PC-9 (cell line): ENCODE results near the gene HMGXB4. TPM values are rescaled to one million over a fixed set of nuclear protein-coding genes. Genes with fewer than 3 reads are reported as not detected.
A peak's percentile ranks its signal among the peaks of the same experiment; 100 is the strongest.

Source experiments
- Bru-seq: library from RNA; stranded (reverse); fragments of 400-500 nt; gene quantifications from one replicate; lab custom pipeline; 2021; lab: Mats Ljungman, UMichigan
- BruChase-seq, 2 experiments: library from RNA; stranded (reverse); fragments of 400-500 nt; gene quantifications; one replicate each; lab custom pipeline; 2021; lab: Mats Ljungman, UMichigan
- BruUV-seq: library from RNA; stranded (reverse); fragments of 400-500 nt; replicated peaks from 2 replicates; lab custom pipeline; 2021; lab: Mats Ljungman, UMichigan
- CTCF ChIA-PET: fragments of 300-600 bp; sonication (Branson Sonifier 250); formaldehyde crosslinking; loops from one replicate; lab custom pipeline; 2022; ENCODE audit warnings: antibody characterized with exemption; lab: Charles Lee
- POLR2A ChIA-PET: fragments of 300-600 bp; sonication (Branson Sonifier 250); formaldehyde crosslinking; loops from one replicate; lab custom pipeline; 2022; ENCODE audit warnings: antibody characterized with exemption; ENCODE audit not compliant: unreplicated experiment; lab: Charles Lee
- DNase-seq, 2 experiments: peaks; one replicate each; pipeline versions ENCODE4 v3.0.0 to v3.0.0-alpha.2; 2015 to 2022; ENCODE audit warnings: mixed read lengths in 1 of 2
- H2AFZ ChIP-seq: fragments of 200-600 bp; sonication (generic); 2 replicates; pipeline ENCODE4 v1.8.1; 2017; ENCODE audit warnings: antibody characterized with exemption
- H3F3A ChIP-seq: fragments of 200-600 bp; sonication (generic); 2 replicates; pipeline ENCODE4 v1.8.1; 2017; ENCODE audit warnings: antibody characterized with exemption, mild to moderate bottlenecking, low read depth; ENCODE audit not compliant: insufficient read depth
- H3K27ac ChIP-seq: fragments of 200-600 bp; sonication (generic); 2 replicates; pipeline ENCODE4 v1.6.1; 2016; ENCODE audit warnings: mixed run types
- H3K27me3 ChIP-seq: fragments of 200-600 bp; sonication (generic); 2 replicates; pipeline ENCODE4 v1.6.1; 2016; ENCODE audit warnings: low read depth, mixed run types; ENCODE audit not compliant: insufficient read depth
- H3K36me3 ChIP-seq: fragments of 200-600 bp; sonication (generic); 2 replicates; pipeline ENCODE4 v1.6.1; 2016; ENCODE audit warnings: low read depth, mixed run types
- H3K4me1 ChIP-seq: fragments of 200-600 bp; sonication (generic); replicated peaks from 2 replicates; pipeline ENCODE4 v1.6.1; 2016; ENCODE audit warnings: mixed run types; ENCODE audit not compliant: insufficient read depth
- H3K4me2 ChIP-seq: fragments of 200-600 bp; sonication (generic); 2 replicates; pipeline ENCODE4 v1.6.1; 2017; ENCODE audit warnings: mixed run types
- H3K4me3 ChIP-seq: fragments of 200-600 bp; sonication (generic); 2 replicates; pipeline ENCODE4 v1.6.1; 2016; ENCODE audit warnings: mixed run types
- H3K79me2 ChIP-seq: fragments of 200-600 bp; sonication (generic); 2 replicates; pipeline ENCODE4 v1.6.1; 2017; ENCODE audit warnings: low read depth, mixed run types
- H3K9me2 ChIP-seq: fragments of 200-600 bp; sonication (generic); 2 replicates; pipeline ENCODE4 v1.8.1; 2017; ENCODE audit warnings: mild to moderate bottlenecking; ENCODE audit not compliant: insufficient read depth
- H3K9me3 ChIP-seq: fragments of 200-600 bp; sonication (generic); 2 replicates; pipeline ENCODE4 v1.8.1; 2016; ENCODE audit warnings: low read depth; ENCODE audit not compliant: insufficient read depth
- H4K20me1 ChIP-seq: fragments of 200-600 bp; sonication (generic); 2 replicates; pipeline ENCODE4 v1.8.1; 2017; ENCODE audit not compliant: insufficient read depth
- EZH2 ChIP-seq: fragments of 200-600 bp; sonication (generic); IDR thresholded peaks from 2 replicates; pipeline ENCODE4 v1.8.0; 2017; ENCODE audit warnings: antibody characterized with exemption, low read depth
- intact Hi-C: fragments of 100-400 bp; cut with micrococcal nuclease; formaldehyde crosslinking; loops from one replicate; pipeline ENCODE4 v1.10.0; 2022; ENCODE audit not compliant: unreplicated experiment
- long read RNA-seq: library from polyadenylated mRNA; stranded (forward); transcript quantifications from one replicate; pipeline ENCODE4 v2.0.0, GENCODE V29; 2022
- total RNA-seq: library from RNA; stranded (reverse); gene quantifications from 2 replicates; pipeline ENCODE4 v1.2.3, GENCODE V29; 2021
- TF ChIP-seq, protein P1 (sequence below): fragments of 200-600 bp; sonication (generic); conservative IDR thresholded peaks from 2 replicates; pipeline ENCODE4 v1.6.1; 2017; ENCODE audit warnings: mixed run types, antibody characterized with exemption, mild to moderate bottlenecking, moderate library complexity

Gene HMGXB4
- total RNA-seq (29.2 and 31.1 TPM in 2 replicates), Bru-seq, nascent RNA (percentile 92 among the genes with signal in this experiment), BruChase-seq, experiment 1, labeled RNA remaining after a 2-hour chase (percentile 92 among the genes with signal in this experiment), BruChase-seq, experiment 2, labeled RNA remaining after a 6-hour chase (percentile 85 among the genes with signal in this experiment)
- long read RNA-seq, full-length matches to known transcripts: 8 of 25 reads
- long read RNA-seq, partial matches to known transcripts: 11 of 25 reads
- long read RNA-seq, other reads (novel, unspliced or antisense): 6 of 25 reads

- ChIA-PET POLR2A (interaction anchor here (0.9 kb wide), 1 partner anchor 44 kb away, joined by 15 read pairs; no protein-coding TSS in a partner anchor), CTCF (interaction anchor here (0.7 kb wide), 1 partner anchor 334 kb away, joined by 3 read pairs; no protein-coding TSS in a partner anchor)
- H3K9me2 ChIP-seq: no peaks in the 10 kb centered on the region
- no peak for TF ChIP-seq EZH2
- TF ChIP-seq, protein P1, sequence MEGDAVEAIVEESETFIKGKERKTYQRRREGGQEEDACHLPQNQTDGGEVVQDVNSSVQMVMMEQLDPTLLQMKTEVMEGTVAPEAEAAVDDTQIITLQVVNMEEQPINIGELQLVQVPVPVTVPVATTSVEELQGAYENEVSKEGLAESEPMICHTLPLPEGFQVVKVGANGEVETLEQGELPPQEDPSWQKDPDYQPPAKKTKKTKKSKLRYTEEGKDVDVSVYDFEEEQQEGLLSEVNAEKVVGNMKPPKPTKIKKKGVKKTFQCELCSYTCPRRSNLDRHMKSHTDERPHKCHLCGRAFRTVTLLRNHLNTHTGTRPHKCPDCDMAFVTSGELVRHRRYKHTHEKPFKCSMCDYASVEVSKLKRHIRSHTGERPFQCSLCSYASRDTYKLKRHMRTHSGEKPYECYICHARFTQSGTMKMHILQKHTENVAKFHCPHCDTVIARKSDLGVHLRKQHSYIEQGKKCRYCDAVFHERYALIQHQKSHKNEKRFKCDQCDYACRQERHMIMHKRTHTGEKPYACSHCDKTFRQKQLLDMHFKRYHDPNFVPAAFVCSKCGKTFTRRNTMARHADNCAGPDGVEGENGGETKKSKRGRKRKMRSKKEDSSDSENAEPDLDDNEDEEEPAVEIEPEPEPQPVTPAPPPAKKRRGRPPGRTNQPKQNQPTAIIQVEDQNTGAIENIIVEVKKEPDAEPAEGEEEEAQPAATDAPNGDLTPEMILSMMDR: no peak; the same call in 1 of the 2 replicates
- H3K4me3 ChIP-seq: peak within 1 kb of the TSS; percentile 61
- peak; percentile 74 to 75 for DNase-seq
- no TSS peak for BruUV-seq
- H4K20me1 ChIP-seq: peaks cover 2% of the 10 kb centered on the region; the same call in 1 of the 2 replicates
- H3K4me1 ChIP-seq: peaks cover 13% of the 10 kb centered on the region
- no peaks in the 10 kb centered on the region for H3K9me3 ChIP-seq
- peaks cover 5% of the 10 kb centered on the region; the same call in 1 of the 2 replicates for H3F3A ChIP-seq
- H2AFZ ChIP-seq: peak within 1 kb of the TSS; percentile 91
- intact Hi-C loops: no loop called here
- no peaks in the 10 kb centered on the region for H3K27me3 ChIP-seq
- peak within 1 kb of the TSS; percentile 61 for H3K27ac ChIP-seq
- H3K4me2 ChIP-seq: peak within 1 kb of the TSS; percentile 92
- H3K79me2 ChIP-seq: peaks cover 43% of the 10 kb centered on the region
- peaks cover 14% of the 10 kb centered on the region for H3K36me3 ChIP-seq
These were observed at the start of gene HMGXB4 for GRCh38 chr22:35257321-35258190. HMGXB4 (plus strand) TSS chr22:35257493; CDS start chr22:35262391, 4,898 bp downstream.

DNA sequence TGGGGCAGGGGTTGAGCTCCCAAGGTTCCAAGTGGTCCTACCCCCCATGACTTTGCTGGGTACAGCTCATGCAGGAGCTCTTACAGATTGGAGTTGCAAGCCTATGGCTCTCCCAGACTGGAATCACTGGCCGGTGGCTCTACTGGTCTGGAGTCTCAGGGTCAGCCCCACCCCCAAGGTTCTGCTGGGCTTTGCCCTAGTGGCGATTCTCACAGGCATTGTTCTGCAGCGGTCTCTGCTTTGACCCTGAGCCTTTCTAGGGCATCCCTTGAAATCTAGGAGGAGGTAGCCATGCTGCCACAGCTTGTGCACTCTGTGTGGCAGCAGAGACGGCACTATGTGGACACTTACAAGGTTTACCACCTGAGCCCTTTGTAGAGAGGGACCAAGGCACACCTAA, 49.3 kb upstream of the HMGXB4 start:
- CTCF ChIA-PET: no interaction called here
- Histone ChIP-seq H3K4me3 (no peak overlapping the region), H2AFZ (no peak overlapping the region), H3K79me2 (no peaks in the 10 kb centered on the region), H4K20me1 (no peaks in the 10 kb centered on the region), H3K9me2 (no peaks in the 10 kb centered on the region), H3K36me3 (no peaks in the 10 kb centered on the region), H3K4me1 (no peaks in the 10 kb centered on the region), H3F3A (no peaks in the 10 kb centered on the region), H3K4me2 (no peak overlapping the region), H3K9me3 (no peaks in the 10 kb centered on the region), H3K27me3 (peaks cover 54% of the 10 kb centered on the region), H3K27ac (no peak overlapping the region)
- POLR2A ChIA-PET: no interaction called here
- DNase-seq: no peak
- no peak for TF ChIP-seq EZH2
- TF ChIP-seq, protein P1: no peak
- BruUV-seq: no TSS peak
- intact Hi-C loops: no loop called here

GRCh38 chr22:35209203-35209602, 48.1 kb upstream of the HMGXB4 start:
- ChIA-PET POLR2A (no interaction called here), CTCF (no interaction called here)
- intact Hi-C loops: no loop called here
- no peak overlapping the region for H3K4me2 ChIP-seq
- BruUV-seq: no TSS peak
- H2AFZ ChIP-seq: no peak overlapping the region
- H3K4me3 ChIP-seq: no peak overlapping the region
- no peaks in the 10 kb centered on the region for H3F3A ChIP-seq
- H3K36me3 ChIP-seq: no peaks in the 10 kb centered on the region
- DNase-seq: no peak
- H4K20me1 ChIP-seq: no peaks in the 10 kb centered on the region
- no peaks in the 10 kb centered on the region for H3K79me2 ChIP-seq
- no peaks in the 10 kb centered on the region for H3K4me1 ChIP-seq
- TF ChIP-seq, protein P1: no peak
- TF ChIP-seq EZH2: no peak
- no peaks in the 10 kb centered on the region for H3K9me3 ChIP-seq
- H3K27ac ChIP-seq: no peak overlapping the region
- H3K9me2 ChIP-seq: no peaks in the 10 kb centered on the region
- peaks cover 51% of the 10 kb centered on the region for H3K27me3 ChIP-seq
